ENCODE measurements around the gene CDK19. TPM values are rescaled to one million over a fixed set of nuclear protein-coding genes. Genes with fewer than 3 reads are reported as not detected.
A peak's percentile ranks its signal among the peaks of the same experiment; 100 is the strongest.

Gene CDK19
- total and polyA plus RNA-seq, 2 of the 13 experiments (the other 11 are each of a cell fraction or from before 2014, with no cell fraction given), result 13.4 to 27.0 TPM

DNA sequence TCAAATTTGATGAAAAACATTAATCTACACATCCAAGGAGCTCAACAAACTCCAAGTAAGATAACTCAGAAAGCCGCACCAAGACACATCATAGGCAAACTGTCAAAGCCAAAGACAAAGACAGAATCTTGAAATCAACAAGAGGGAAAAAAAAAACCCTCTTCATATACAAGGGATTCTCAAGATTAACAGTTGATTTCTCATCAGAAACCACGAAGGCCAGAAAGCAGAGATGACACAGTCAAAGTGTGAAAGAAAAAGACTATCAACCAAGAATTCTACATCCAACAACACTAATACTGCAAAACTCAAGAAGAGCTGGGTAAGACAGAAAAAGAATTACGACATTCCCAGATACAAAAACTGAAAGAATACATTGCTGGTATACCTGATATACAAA, 73.8 kb downstream of the CDK19 start:
- Histone ChIP-seq H3K9me3 (ENCODE audit: low read length) (peaks cover 24% of the 10 kb centered on the region), H2AFZ (ENCODE audit: low read length) (no peak overlapping the region), H3K4me3 (replicated peaks in 1 of 3; ENCODE audit: insufficient read depth in 1 of 3, low read depth in 2 of 3, low read length in 3 of 3) (no peak overlapping the region), H3K4me1 (ENCODE audit: insufficient read depth, low read length) (peaks cover 54% of the 10 kb centered on the region), H3K9ac (ENCODE audit: insufficient read depth, low read depth, low read length) (no peak overlapping the region), H3K27ac (ENCODE audit: extremely low read length, insufficient read depth, low read length) (no peak overlapping the region), H3K4me2 (ENCODE audit: low read depth, low read length) (no peak overlapping the region), H3K27me3 (ENCODE audit: control insufficient read depth in 1 of 2, insufficient read depth in 2 of 2, low read length in 2 of 2) (no peaks in the 10 kb centered on the region), H4K20me1 (ENCODE audit: insufficient read depth, low read length) (no peaks in the 10 kb centered on the region; the same call in 1 of the 2 replicates), H3K79me2 (ENCODE audit: insufficient read depth, low read length) (peaks cover 68% of the 10 kb centered on the region), H3K36me3 (replicated peaks in 1 of 2; ENCODE audit: control insufficient read depth in 1 of 2, insufficient read depth in 2 of 2, low read length in 2 of 2) (peaks cover 0 to 30% of the 10 kb centered on the region in 2 experiments; a peak in 2 of 5 replicates)
- ChIA-PET CTCF (ENCODE audit: low intra/inter-chr PET ratio, low total read pairs) (no interaction called here), POLR2A (interaction anchor here (1.0 to 2.3 kb wide), 3 partner anchors 13 to 135 kb away, joined by 3 to 7 read pairs (median 3); partner anchors contain the start of gene AMD1)
- in situ Hi-C loops (cut with HindIII; ENCODE audit: extremely low pct_ligation_motif_present, low pct_unique_long_range_greater_than_20kb), result no loop called here
- ATAC-seq (no peak), FAIRE-seq (no peak), DNase-seq (ENCODE audit: low spot score) (no peak)
- BruUV-seq (replicated peaks), result no TSS peak
- 96% methylated on average over 3 of the region's 3 CpGs for WGBS (ENCODE audit: low lambda C conversion rate)
- TF ChIP-seq ZNF136 (CRISPR knock-in tag; IDR thresholded peaks at IDR 0.05; ENCODE audit: low read depth) (peak; percentile 91; the same call in 1 of the 2 replicates), RFXAP (CRISPR knock-in tag; IDR thresholded peaks at IDR 0.05; ENCODE audit: borderline replicate concordance) (no peak)
- intact Hi-C loops (cut with micrococcal nuclease; ENCODE audit: unreplicated experiment), result no loop called here

DNA sequence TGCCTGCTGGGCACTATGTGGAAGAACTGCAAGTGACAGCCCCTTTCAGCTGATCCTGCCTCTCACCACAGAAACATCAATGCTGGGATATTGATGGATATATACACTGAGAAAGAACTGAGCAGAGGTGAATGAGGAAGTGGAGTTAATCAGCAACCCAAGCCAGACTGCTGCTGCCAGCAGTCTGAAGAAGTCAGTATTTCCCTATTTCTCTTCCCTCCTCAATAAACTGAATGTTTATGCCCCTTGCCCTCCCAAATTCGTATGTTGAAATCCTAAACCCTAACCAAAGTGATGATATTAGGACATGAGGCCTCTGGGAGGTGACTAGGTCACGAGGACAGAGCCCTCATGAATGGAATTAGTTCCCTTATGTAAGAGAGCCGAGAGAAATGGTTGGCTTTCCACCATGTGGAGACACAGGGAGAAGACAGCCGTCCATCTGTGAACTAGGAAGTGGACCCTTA, 76.3 kb downstream of the CDK19 start:
- H3K4me3 ChIP-seq (replicated peaks in 1 of 3; ENCODE audit: insufficient read depth in 1 of 3, low read depth in 2 of 3, low read length in 3 of 3), result peak overlapping the region in 2 of 3 experiments; percentile 23 to 24; a peak in 4 of 6 replicates
- ATAC-seq (peak; percentile 99), FAIRE-seq (peak; percentile 87), DNase-seq (ENCODE audit: low spot score) (peak; percentile 86)
- H3K9ac ChIP-seq (ENCODE audit: insufficient read depth, low read depth, low read length), result peak overlapping the region; percentile 48
- ChIA-PET CTCF (ENCODE audit: low intra/inter-chr PET ratio, low total read pairs) (no interaction called here), POLR2A (interaction anchor here (1.3 to 1.4 kb wide), 2 partner anchors 76 to 135 kb away, joined by 3 to 5 read pairs; partner anchors contain the start of gene CDK19)
- H2AFZ ChIP-seq (ENCODE audit: low read length), result peak overlapping the region; percentile 71
- H4K20me1 ChIP-seq (ENCODE audit: insufficient read depth, low read length), result no peaks in the 10 kb centered on the region; the same call in 1 of the 2 replicates
- peaks cover 39% of the 10 kb centered on the region for H3K4me1 ChIP-seq (ENCODE audit: insufficient read depth, low read length)
- peaks cover 24% of the 10 kb centered on the region for H3K9me3 ChIP-seq (ENCODE audit: low read length)
- whole genome bisulfite sequencing (ENCODE audit: low lambda C conversion rate), result 0% methylated on average over 3 of the region's 4 CpGs
- no TSS peak for BruUV-seq (replicated peaks)
- intact Hi-C loops (cut with micrococcal nuclease; ENCODE audit: unreplicated experiment) (loop anchor here (2.0 to 10.0 kb wide), 4 partner anchors 16 to 138 kb away; no protein-coding TSS in a partner anchor), in situ Hi-C loops (cut with HindIII; ENCODE audit: extremely low pct_ligation_motif_present, low pct_unique_long_range_greater_than_20kb) (no loop called here)
- H3K27ac ChIP-seq (ENCODE audit: extremely low read length, insufficient read depth, low read length), result peak overlapping the region; percentile 71
- peaks cover 63% of the 10 kb centered on the region for H3K79me2 ChIP-seq (ENCODE audit: insufficient read depth, low read length)
- no peaks in the 10 kb centered on the region for H3K27me3 ChIP-seq (ENCODE audit: control insufficient read depth in 1 of 2, insufficient read depth in 2 of 2, low read length in 2 of 2)
- peaks cover 0 to 37% of the 10 kb centered on the region in 2 experiments; a peak in 3 of 5 replicates for H3K36me3 ChIP-seq (replicated peaks in 1 of 2; ENCODE audit: control insufficient read depth in 1 of 2, insufficient read depth in 2 of 2, low read length in 2 of 2)
- H3K4me2 ChIP-seq (ENCODE audit: low read depth, low read length), result peak overlapping the region; percentile 75
- no peak for TF ChIP-seq YY1 (IDR thresholded peaks at IDR 0.05; ENCODE audit: insufficient read depth, insufficient replicate concordance, low read depth, low read length)
- no peak for TF ChIP-seq NFE2 (CRISPR knock-in tag; IDR thresholded peaks at IDR 0.05)
- TF ChIP-seq ZNF143 (CRISPR knock-in tag; IDR thresholded peaks at IDR 0.05), result peak; percentile 35; the same call in 1 of the 2 replicates
- no peak for TF ChIP-seq PCBP2 (optimal IDR thresholded peaks at IDR 0.05; ENCODE audit: low read depth, low read length, poor library complexity, severe bottlenecking)
- TF ChIP-seq NCOR1 (IDR thresholded peaks at IDR 0.05; ENCODE audit: borderline replicate concordance, low read length), result peak; percentile 57; the same call in 1 of the 2 replicates
- TF ChIP-seq, protein P1, sequence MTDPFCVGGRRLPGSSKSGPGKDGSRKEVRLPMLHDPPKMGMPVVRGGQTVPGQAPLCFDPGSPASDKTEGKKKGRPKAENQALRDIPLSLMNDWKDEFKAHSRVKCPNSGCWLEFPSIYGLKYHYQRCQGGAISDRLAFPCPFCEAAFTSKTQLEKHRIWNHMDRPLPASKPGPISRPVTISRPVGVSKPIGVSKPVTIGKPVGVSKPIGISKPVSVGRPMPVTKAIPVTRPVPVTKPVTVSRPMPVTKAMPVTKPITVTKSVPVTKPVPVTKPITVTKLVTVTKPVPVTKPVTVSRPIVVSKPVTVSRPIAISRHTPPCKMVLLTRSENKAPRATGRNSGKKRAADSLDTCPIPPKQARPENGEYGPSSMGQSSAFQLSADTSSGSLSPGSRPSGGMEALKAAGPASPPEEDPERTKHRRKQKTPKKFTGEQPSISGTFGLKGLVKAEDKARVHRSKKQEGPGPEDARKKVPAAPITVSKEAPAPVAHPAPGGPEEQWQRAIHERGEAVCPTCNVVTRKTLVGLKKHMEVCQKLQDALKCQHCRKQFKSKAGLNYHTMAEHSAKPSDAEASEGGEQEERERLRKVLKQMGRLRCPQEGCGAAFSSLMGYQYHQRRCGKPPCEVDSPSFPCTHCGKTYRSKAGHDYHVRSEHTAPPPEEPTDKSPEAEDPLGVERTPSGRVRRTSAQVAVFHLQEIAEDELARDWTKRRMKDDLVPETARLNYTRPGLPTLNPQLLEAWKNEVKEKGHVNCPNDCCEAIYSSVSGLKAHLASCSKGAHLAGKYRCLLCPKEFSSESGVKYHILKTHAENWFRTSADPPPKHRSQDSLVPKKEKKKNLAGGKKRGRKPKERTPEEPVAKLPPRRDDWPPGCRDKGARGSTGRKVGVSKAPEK (CRISPR knock-in tag; IDR thresholded peaks at IDR 0.05; ENCODE audit: borderline replicate concordance), result no peak
- no peak for TF ChIP-seq NONO (IDR thresholded peaks at IDR 0.05)
- no peak for TF ChIP-seq NONO (CRISPR knock-in tag; conservative IDR thresholded peaks at IDR 0.05)
- TF ChIP-seq PHF21A (CRISPR knock-in tag; IDR thresholded peaks at IDR 0.05), result no peak
- TF ChIP-seq, protein P2, sequence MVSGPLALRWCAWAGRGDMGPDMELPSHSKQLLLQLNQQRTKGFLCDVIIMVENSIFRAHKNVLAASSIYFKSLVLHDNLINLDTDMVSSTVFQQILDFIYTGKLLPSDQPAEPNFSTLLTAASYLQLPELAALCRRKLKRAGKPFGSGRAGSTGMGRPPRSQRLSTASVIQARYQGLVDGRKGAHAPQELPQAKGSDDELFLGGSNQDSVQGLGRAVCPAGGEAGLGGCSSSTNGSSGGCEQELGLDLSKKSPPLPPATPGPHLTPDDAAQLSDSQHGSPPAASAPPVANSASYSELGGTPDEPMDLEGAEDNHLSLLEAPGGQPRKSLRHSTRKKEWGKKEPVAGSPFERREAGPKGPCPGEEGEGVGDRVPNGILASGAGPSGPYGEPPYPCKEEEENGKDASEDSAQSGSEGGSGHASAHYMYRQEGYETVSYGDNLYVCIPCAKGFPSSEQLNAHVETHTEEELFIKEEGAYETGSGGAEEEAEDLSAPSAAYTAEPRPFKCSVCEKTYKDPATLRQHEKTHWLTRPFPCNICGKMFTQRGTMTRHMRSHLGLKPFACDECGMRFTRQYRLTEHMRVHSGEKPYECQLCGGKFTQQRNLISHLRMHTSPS (CRISPR knock-in tag; IDR thresholded peaks at IDR 0.05; ENCODE audit: low read depth), result no peak
- no peak for TF ChIP-seq ATF7 (IDR thresholded peaks at IDR 0.05)
- TF ChIP-seq ATF7 (CRISPR knock-in tag; IDR thresholded peaks at IDR 0.05), result no peak

Measured in HepG2 (cell line).